ENCODE measurements around the gene BRD7. TPM values are rescaled to one million over a fixed set of nuclear protein-coding genes. Genes with fewer than 3 reads are reported as not detected.

Gene BRD7
- total and polyA plus RNA-seq, 2 donors (not counting 3 experiments of a cell fraction or from before 2014, with no cell fraction given) = 17.1 to 69.1 TPM

GRCh38 chr16:50300942-50301625 lies 67.7 kb downstream of the BRD7 start:
- H3K9me3 ChIP-seq (replicated peaks; ENCODE audit: control insufficient read depth, insufficient read depth, low read length) = no peaks in the 10 kb centered on the region
- CTCF ChIA-PET = no interaction called here
- TF ChIP-seq CTCF (IDR thresholded peaks at IDR 0.05; ENCODE audit: extremely low read depth in 1 of 2, insufficient read depth in 1 of 2, low read depth in 1 of 2, low read length in 2 of 2) = no peak
- TF ChIP-seq POLR2AphosphoS5 (IDR thresholded peaks at IDR 0.05; ENCODE audit: insufficient read depth, low read depth, low read length) = no peak
- TF ChIP-seq MYC (IDR thresholded peaks at IDR 0.05; ENCODE audit: low read depth, low read length) = no peak
- TF ChIP-seq FOS (IDR thresholded peaks at IDR 0.05; ENCODE audit: borderline replicate concordance, insufficient read depth, low read length) = no peak
- no peak for TF ChIP-seq MAX (IDR thresholded peaks at IDR 0.05; ENCODE audit: insufficient read depth, insufficient read length)
- H3K4me1 ChIP-seq (ENCODE audit: control insufficient read depth, extremely low read depth, insufficient read depth, low read length) = no peaks in the 10 kb centered on the region
- no peaks in the 10 kb centered on the region for H3K79me2 ChIP-seq (ENCODE audit: control insufficient read depth, insufficient read depth, low read length)
- H3K9me1 ChIP-seq (replicated peaks; ENCODE audit: control insufficient read depth, extremely low read depth, insufficient read depth, low read length) = no peaks in the 10 kb centered on the region
- no peak for FAIRE-seq
- no peak overlapping the region for H3K4me2 ChIP-seq (ENCODE audit: insufficient read depth, low read length)
- no TSS peak for BruUV-seq (replicated peaks)
- intact Hi-C loops (cut with micrococcal nuclease) = no loop called here
- no peak overlapping the region for H3K27ac ChIP-seq (ENCODE audit: insufficient read depth, low read depth, low read length)
- no peaks in the 10 kb centered on the region for H3K36me3 ChIP-seq (ENCODE audit: control insufficient read depth in 2 of 2, extremely low read depth in 1 of 2, insufficient read depth in 2 of 2, low read length in 2 of 2)
- H3K9ac ChIP-seq (replicated peaks; ENCODE audit: extremely low read depth, insufficient read depth, low read length) = no peak overlapping the region
- no peaks in the 10 kb centered on the region for H4K20me1 ChIP-seq (replicated peaks; ENCODE audit: control insufficient read depth, extremely low read depth, insufficient read depth, low read length)
- no peak for DNase-seq (ENCODE audit: low read depth, low spot score)
- no peak overlapping the region for H2AFZ ChIP-seq (ENCODE audit: low read depth, low read length)
- POLR2A ChIA-PET = no interaction called here
- dilution Hi-C loops (cut with MboI; ENCODE audit: extremely low pct_ligation_motif_present, low sequenced_read_pairs) = no loop called here
- no peaks in the 10 kb centered on the region for H3K27me3 ChIP-seq (ENCODE audit: control insufficient read depth in 2 of 2, insufficient read depth in 2 of 2, low read length in 2 of 2)
- H3K4me3 ChIP-seq (replicated peaks in 1 of 3; ENCODE audit: insufficient read depth in 1 of 3, low read depth in 1 of 3, low read length in 3 of 3) = no peak overlapping the region
